Stimulated activated CD4-positive, alpha-beta T cell treated with anti-CD3 and anti-CD28 coated beads, TNF-alpha, amount 100 ng/mL, for 4 hours (primary cell): Measurements from ENCODE around the gene GAB3.
"Not testable (repeated sequence)": the region's sequence is repeated elsewhere in the genome, so short reads cannot be mapped to it uniquely, and the experiment has no call there.

Source experiments
- DNase-seq, 3 experiments: peaks; one replicate each; pipeline ENCODE4 v3.0.0-alpha.2; 2020; ENCODE audit warnings: low read depth in 3 of 3

The GAB3 gene

DNA sequence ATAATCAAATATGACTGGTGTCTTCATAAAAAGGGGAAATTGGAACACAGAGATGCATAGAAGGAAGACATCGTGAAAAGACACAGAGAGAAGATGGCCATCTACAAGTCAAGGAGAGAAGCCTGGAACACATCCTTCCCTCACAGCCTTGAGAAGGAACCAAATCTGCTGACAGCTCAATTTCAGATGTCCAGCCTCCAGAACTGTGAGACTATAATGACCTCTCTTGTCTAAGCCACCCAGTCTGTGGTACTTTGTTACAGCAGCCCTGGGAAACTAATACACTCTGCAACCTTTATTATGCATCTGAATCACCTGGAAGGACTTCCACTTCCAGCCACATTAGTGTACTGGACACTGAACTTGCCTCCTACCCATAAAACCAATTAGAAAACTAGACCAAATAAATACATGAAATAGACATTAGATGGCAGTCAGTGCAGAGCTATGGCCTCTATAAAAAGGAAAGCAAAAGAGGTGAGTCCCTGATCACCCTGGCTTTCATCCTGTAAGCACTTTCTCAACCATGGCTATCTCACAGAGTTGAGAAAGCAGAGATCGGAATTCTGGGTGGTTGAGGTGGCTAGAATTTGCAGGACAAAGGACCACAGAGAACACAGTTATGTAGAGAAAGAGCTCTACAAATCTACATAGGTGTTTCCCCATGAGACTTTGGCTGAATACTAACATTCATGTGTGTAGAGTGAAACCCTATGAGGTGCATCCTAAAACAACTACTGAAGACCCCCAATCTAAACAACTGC is 25.7 kb downstream of the GAB3 start:
- no peak for DNase-seq

DNA sequence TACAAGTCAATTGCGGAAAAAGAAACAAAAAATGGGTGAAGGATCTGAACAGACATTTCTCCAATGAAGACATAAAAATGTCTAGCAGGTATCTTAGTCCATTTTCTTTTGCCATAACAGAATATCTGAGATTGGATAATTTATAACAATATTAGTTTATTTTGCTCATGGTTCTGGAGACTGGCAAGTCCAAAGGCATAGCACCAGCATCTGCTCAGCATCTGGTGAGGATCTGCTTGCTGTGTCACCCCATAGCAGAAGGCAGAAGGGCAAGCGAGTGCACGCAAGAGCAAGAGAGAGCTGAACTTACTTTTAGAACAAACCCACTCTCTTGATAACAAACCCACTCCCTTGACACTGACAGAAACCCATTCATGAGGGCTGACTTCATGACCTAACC is 29.7 kb downstream of the GAB3 start:
- no peak for DNase-seq

DNA sequence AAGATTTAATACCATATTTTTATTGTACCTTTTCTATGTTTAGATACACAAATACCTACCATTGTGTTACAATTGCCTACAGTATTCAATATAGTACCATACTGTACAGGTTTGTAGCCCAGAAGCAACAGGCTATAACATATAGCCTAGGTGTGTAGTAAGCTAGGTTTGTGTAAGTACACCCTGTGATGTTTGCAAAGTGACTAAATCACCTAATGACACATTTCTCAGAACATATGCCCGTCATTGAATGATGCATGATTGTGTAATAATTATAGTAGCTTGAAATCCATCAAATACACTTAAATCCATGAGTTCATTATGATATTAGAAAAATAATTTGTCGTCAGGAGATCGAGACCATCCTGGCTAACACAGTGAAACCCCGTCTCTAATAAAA is 30.8 kb downstream of the GAB3 start:
- DNase-seq: no peak

DNA sequence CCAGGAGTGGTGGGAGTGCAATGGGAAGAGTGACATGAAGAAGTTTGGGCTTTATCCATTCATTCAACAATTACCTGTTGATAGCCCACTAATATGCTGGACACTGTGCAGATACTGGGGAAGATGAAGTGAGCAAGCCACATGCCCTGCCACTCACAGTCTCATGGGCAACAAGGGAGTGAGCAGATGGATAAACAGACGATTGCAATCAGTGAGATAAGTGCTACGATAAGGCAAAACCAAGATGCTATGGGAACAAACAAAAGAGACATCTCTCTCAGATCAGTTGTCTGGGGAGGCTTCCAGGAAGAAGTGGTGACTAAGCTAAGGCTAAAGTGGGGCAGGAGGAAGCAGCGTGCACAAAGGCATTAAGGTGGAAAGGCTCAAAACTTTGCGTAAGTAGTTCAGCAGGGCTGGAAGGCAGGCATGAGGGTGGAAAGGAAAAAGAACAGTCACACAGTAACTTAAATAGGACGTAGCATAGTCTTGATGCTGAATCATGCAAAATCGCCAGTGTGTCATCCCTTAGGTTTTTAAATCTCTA is 31.7 kb downstream of the GAB3 start:
- peak in 1 of 3 experiments; percentile 45 for DNase-seq

DNA sequence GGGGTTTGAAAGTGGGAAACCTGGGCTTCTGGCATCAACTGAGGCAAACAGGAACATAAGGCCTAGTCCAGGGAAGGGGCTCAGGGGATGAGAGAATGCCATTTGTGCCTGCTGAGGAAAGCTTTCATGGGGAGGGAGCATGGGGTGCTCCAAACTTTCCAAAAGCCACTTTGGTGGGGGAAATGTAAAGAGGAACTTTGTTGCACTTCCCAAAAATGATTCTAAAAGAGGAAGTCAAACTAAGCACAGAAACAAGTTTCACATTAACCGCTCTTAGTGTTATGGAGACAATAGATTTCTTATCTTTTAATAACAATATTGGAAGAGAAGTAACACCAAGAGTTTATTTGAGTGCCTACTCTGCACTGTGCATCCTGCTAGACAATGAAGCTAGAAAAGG is 32.3 kb downstream of the GAB3 start:
- DNase-seq: no peak

DNA sequence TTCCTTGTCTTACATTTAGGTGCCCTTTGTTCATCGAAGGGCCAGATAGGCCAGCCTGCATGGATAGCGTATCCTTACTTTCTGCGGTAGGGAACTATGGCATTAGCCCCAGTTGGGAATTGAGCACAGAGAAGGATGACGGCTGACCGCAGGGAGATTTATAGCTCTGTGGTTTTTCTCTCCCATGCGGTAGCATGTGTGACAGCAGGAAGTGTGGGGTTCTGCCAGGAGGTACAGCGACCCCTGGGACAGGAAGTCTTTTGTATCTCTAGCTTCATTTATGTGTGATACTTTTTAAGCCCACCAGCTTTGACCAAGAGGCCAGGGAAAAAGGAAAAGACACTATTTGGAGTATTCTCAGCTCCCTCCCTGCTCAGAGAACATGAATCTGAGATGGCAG is 33.1 kb downstream of the GAB3 start:
- DNase-seq: no peak

DNA sequence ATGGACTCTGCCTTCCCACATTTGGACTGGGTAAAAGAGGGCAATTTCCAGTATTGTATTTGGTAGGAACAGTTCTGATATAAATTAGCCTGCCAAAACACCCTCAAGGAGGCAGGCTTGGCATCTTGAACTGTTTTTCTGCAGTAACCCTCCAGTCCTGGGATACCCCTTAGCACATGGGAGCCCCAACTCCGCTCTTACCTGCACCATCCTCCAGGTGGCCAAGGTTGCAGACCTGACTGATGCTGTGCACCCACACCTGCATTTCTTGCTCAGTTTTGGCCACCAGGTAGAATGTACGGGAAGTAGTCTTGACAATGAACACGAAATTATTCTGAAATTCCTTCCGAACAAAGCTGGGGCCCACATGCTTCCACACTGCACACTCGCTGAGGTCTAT is 35.1 kb downstream of the GAB3 start:
- no peak for DNase-seq

DNA sequence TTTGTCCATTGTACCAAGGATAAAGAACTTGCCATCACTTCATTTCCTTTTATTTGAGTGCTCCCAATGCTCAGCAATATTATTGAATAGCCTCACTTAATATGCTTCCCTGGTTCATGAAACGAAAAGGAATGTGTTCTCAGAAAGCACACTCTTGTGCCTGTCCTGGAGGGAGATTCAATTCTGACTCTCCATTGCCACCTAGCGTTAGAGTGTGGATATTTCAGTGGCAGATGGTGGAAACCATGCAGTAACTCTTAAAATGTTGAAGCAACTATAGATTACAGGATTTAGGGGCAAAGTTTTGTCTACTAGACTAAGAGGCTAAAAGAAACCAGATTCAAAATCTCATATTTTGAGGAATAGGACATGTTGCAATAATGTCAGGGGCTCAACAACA is 36.0 kb downstream of the GAB3 start:
- DNase-seq: peak in 1 of 3 experiments; percentile 26

DNA sequence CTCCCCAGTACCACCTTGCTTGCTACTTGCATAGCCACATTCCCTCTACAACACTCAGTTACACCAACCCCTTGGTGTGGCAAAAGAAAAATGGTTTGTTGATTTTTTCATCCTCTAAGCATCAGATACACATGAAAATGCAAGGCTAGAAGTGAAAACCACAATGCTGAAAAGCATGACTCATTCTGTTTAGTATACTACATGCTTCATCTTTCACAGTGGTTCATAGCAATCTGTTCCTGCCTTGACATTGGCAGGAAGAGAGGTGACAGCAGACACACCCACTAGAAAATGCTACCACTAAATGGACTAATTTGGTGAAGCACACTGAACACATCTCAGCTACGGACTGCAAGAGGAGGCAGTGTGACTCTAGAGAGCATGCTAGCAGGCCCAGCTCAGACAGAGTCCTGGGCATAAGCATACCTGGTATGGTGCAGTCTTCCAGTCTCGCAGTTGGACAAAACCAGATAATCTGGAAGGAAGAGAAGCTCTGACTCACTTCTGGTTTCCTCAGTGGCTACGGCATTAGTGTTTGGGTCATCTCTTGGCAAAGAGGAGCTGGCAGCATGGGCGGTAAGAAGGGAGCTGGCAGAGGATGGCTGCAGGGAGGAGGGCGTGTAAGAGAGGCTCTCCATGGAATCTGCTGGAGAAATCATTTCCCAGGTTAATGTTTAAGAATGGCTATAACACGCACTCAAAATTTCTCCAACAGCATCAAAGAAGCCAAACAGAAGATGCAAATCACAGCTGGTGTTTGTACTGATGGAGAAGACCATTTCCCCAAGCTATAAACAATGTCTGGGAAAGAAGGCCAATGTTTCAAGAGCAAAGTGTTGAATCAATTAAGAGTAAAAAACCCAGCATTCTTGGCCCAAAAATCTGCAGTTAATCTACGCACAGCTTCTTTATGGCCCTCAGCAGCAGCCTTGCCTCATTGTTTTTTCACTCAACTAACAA is 37.8 kb downstream of the GAB3 start:
- no peak for DNase-seq

DNA sequence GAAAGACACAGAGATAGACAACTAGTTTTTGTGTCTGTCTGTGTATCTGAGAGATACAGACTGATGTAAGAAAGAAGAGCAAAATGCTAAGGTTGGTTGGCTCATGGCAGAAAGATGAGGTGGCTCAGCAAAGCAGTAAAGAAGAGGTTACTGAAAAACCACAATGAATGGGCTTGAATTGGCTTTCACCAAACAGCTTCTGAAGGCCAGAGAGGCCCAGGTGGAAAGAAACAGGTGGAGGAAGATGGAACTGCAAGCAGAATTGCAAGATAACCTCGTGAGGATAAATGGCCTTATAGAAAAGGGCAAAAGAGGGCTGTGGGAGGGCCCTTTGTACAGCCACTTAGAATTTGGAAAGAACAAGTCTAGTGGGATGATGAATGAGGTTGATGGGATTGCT is 39.6 kb downstream of the GAB3 start:
- no peak for DNase-seq

DNA sequence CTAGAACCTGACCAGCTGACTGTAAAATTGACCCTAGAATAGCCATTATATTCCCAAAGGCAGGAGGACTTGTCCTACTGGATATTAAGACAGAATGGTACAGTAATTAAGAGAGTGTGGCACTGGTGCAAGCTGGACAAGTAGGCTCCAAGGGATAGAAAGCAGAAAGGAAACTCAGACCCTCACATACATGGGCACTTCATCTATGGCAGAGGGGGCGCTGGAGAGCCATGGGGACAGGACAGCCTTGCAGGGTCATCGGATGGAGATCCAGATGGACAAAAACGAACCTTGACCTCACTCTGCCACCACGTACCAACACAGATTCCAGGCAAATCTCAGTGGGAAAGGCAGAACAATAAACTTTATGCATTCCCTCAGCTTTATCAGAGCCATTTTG is 40.6 kb downstream of the GAB3 start:
- no peak for DNase-seq

DNA sequence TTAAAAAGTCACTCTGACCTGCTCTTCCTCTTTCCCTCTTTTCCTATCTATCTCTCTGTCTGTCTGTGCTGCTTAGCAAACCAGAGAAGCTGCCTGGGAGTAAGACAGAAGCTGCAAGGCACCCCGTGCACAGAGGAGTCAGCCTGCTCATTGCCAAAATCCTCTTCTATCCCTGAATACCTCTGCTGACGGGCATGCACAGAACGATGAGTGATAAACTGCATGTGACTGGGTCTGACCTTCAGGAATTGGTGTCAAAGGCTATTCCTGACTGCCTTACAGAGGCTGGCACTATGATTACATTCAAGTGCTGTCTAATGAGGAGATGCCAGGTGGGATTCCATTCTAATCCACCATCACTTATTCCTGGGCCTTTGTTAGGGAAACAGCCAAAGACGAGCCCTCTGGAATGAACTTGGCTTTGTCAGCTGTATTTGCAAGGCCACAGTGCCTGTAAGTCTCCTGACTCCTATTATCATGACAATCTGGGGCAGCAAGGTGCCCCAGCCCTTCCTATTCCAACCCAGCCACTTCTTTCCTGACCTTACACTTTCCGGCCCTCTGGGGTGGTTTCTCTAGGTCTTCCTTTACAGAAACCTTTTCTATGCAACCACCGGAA is 52.1 kb downstream of the GAB3 start:
- no peak for DNase-seq

DNA sequence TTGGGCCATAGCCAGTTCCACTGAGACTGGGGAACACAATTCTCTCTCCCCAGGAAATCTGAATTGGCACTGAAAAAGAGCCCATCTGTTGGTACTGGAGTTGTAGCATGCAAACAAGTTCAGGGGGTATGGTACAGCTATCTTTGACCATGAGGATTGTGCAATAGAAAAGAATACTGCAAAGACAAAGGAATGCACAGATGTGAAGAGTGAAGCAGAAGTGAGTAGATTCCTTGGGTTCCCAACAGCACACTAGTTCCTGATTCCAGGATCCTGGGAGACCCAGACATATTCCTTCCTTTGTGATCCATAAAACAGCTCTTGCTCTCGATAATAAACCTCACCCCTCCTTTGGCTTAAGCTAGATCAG is 54.2 kb downstream of the GAB3 start:
- no peak for DNase-seq

DNA sequence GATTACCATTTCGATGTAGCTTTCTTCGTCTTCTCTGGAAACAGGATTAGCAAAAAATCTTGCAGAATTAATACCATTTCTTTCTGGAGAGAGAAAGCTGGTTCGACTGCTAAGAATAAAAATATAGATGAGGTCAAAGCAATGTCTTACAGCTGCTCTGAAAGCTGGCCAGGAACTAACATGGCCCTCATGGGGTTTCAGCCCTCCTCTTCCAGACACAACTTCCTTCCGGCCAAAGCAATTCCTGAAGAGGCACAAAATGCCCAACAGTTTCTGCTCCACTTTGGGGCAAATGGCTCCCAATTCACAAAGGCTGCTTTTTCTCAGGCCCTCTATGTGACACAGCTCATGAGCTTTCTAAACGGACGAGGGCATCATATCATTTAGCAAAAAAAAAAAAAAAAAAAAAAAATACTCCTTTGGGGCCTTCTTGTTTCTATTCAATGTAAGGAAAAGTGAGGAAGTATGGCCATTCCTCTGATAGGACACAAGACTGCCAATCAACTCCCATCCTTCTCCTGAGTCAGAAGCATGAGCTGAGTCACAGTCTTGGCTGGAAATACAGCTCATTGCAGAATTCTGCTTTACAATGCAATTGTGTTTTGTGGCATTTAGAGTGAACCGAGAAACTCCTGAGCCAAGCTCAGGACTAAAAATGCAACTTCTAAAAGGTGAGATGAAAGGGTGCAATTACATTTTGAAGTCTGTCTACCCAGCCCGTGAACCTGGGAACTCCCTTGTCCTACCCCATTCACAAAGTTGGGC is 54.8 kb downstream of the GAB3 start:
- DNase-seq: no peak

DNA sequence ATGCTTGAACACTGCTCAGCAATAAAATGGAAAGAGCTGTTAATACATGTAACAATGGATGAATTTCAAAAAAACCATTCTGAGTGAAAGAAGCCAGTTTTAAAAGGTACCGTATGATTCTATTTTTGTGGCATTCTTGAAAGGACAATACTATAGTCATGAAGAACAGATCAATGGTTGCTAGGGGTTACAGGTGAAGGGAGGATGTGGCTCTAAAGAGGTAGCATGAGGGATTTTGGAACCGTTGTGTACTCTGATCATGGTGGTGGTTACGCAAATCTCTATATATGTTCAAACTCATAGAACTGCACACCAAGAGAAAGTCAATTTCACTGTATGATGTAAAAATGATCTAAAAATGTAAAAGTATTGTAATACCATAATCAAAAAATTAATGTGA is 57.5 kb downstream of the GAB3 start:
- DNase-seq: no peak

DNA sequence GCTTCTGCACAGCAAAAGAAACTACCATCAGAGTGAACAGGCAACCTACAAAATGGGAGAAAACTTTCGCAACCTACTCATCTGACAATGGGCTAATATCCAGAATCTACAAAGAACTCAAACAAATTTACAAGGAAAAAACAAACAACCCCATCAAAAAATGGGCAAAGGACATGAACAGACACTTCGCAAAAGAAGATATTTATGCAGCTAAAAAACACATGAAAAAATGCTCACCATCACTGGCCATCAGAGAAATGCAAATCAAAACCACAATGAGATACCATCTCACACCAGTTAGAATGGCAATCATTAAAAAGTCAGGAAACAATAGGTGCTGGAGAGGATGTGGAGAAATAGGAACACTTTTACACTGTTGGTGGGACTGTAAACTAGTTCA is 60.4 kb downstream of the GAB3 start:
- not testable (repeated sequence) for DNase-seq

DNA sequence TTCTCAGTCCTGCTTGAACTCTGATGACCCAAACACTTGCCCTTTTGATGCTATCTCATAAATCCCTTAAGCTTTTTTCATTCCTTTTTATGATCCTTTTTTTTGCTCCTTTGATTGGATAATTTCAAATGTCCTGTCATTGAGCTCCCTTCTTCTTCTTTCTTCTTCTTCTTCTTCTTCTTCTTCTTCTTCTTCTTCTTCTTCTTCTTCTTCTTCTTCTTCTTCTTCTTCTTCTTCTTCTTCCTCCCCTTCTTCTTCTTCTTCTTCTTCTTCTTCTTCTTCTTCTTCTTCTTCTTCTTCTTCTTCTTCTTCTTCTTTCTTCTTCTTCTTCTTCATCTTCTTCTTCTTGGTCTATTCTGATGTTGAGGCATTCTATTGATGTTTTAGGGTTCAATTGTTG is 78.8 kb downstream of the GAB3 start:
- DNase-seq: not testable (repeated sequence)

DNA sequence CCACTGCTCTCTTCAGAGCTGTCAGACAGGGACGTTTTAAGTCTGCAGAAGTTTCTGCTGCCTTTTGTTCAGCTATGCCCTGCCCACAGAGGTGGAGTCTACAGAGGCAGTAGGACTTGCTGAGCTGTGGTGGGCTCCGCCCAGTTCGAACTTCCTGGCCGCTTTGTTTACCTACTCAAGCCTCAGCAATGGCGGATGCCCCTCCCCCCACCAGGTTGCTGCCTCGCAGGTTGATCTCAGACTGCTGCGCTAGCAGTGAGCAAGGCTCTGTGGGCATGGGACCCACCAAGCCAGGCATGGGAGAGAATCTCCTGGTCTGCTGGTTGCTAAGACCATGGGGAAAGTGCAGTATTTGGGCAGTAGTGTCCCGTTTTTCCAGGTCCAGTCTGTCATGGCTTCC is 80.0 kb downstream of the GAB3 start:
- DNase-seq: not testable (repeated sequence)

DNA sequence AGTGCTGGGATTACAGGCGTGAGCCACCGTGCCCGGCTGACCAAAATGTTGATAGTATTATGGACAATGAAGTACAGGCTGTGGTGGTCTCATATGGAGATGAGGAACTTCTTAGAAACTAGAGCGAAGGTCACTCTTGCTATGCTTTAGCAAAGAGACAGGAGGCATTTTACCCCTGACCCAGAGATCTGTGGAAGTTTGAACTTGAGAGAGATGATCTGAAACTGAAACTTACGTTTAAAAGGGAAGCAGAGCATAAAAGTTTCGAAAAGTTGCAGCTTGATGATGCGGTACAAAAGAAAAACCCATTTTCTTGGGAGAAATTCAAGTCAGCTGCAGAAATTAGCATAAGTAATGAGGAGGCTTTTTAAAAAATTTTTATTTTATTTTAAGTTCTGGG is 89.0 kb downstream of the GAB3 start:
- no peak for DNase-seq

DNA sequence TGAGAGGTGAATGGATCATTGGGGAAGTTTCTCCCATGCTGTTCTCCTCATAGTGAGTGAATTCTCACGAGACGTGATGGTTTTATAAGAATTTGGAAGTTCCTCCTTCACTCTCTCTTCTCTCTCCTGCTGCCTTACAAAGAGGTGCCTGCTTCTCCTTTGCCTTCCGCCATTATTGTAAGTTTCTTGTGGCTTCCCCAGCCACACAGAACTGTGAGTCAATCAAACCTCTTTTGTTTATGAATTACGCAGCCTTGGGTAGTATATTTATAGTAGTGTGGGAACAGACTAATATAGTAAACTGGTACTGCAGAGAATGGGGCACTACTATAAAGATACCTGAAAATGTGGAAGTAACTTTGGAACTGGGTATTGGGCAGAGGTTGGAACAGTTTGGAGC is 89.7 kb downstream of the GAB3 start:
- DNase-seq: no peak

DNA sequence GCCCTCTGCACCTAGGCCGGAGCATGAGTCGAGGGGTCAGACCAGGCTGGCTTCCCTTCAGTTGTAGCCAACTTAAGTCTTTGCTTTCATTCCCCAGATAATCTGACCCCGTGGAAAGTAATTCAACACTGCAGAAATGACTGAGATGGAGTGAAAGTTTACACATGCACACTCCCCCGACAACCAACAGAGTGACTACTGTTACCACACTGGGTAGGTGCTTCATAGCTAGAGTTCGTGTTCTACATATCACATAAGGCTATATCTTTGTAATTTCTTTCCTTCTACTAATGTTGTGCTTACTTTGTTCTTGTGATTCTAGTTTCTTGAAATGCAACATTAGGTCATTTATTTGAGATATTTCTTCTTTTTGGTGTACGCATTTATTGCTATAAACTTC is 90.3 kb downstream of the GAB3 start:
- DNase-seq: no peak

DNA sequence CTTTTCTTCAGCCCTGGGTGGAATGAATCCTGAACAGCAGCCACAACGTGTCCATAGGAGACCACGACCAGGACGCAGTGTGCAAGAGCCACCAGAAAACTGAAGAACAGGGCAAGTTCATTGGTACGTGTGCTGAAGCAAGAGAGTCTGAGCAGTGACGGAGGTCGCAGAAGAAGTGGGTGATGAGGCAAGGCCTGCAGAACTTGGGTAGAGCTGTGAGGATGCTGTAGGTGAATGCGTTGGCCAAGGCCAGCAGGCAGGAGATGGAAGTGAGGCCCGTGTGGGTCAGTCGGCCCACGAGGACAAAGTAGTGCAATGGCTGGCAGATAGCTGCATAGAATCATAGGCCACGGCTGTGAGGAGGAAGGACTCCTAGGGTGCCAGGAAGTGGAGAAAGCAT is 91.9 kb downstream of the GAB3 start:
- DNase-seq: no peak
